Measurements from ENCODE around the gene ARPC5L. TPM values are rescaled to one million over a fixed set of nuclear protein-coding genes. Genes with fewer than 3 reads are reported as not detected.

Gene ARPC5L
- total and polyA plus RNA-seq, 4 donors = 22.7 to 29.8 (median 25.9) TPM

GRCh38 chr9:124849801-124850200 is 12.1 kb upstream of the ARPC5L start:
- no peaks in the 10 kb centered on the region for H3K9me3 ChIP-seq (ENCODE audit: control insufficient read depth, low read length)
- no peaks in the 10 kb centered on the region for H3K4me1 ChIP-seq (ENCODE audit: control insufficient read depth in 1 of 2, insufficient read depth in 2 of 2, low read length in 2 of 2)
- 62 to 67% methylated on average over 10 of the region's 10 CpGs for WGBS, 2 donors
- no peak overlapping the region for H3K27ac ChIP-seq (ENCODE audit: low read depth in 1 of 2, low read length in 2 of 2)
- intact Hi-C loops (cut with DNase I) = no loop called here
- DNase-seq (no peak), ATAC-seq (ENCODE audit: low FRiP score) (no peak)
- no peaks in the 10 kb centered on the region for H3K36me3 ChIP-seq (ENCODE audit: control insufficient read depth in 1 of 2, insufficient read depth in 2 of 2, low read length in 1 of 2)
- no peaks in the 10 kb centered on the region for H3K27me3 ChIP-seq (ENCODE audit: control insufficient read depth in 1 of 2, insufficient read depth in 2 of 2, low read length in 1 of 2)
- H3K4me3 ChIP-seq (ENCODE audit: low read length in 2 of 2) = no peak overlapping the region

GRCh38 chr9:124852121-124852828 is 9.7 kb upstream of the ARPC5L start:
- no peaks in the 10 kb centered on the region for H3K27me3 ChIP-seq (ENCODE audit: control insufficient read depth in 1 of 2, insufficient read depth in 2 of 2, low read length in 1 of 2)
- intact Hi-C loops (cut with DNase I) = no loop called here
- 27 to 33% methylated on average over 13 of the region's 13 CpGs for WGBS, 2 donors
- H3K9me3 ChIP-seq (ENCODE audit: control insufficient read depth, low read length) = no peaks in the 10 kb centered on the region
- no peaks in the 10 kb centered on the region for H3K36me3 ChIP-seq (ENCODE audit: control insufficient read depth in 1 of 2, insufficient read depth in 2 of 2, low read length in 1 of 2)
- H3K4me1 ChIP-seq (ENCODE audit: control insufficient read depth in 1 of 2, insufficient read depth in 2 of 2, low read length in 2 of 2) = no peaks in the 10 kb centered on the region
- ATAC-seq (ENCODE audit: low FRiP score) (no peak), DNase-seq (no peak)
- H3K27ac ChIP-seq (ENCODE audit: low read depth in 1 of 2, low read length in 2 of 2) = no peak overlapping the region
- no peak overlapping the region for H3K4me3 ChIP-seq (ENCODE audit: low read length in 2 of 2)

GRCh38 chr9:124852829-124853531 is 8.9 kb upstream of the ARPC5L start, which contains the start of gene WDR38:
Gene WDR38 (plus strand): TSS chr9:124853460. CDS start chr9:124853532, 72 bp downstream.
- intact Hi-C loops (cut with DNase I) = loop anchor here (1.0 kb wide), 1 partner anchor 81 kb away; no protein-coding TSS in a partner anchor
- Histone ChIP-seq H3K27me3 (ENCODE audit: control insufficient read depth in 1 of 2, insufficient read depth in 2 of 2, low read length in 1 of 2) (no peaks in the 10 kb centered on the region), H3K4me1 (ENCODE audit: control insufficient read depth in 1 of 2, insufficient read depth in 2 of 2, low read length in 2 of 2) (no peaks in the 10 kb centered on the region), H3K9me3 (ENCODE audit: control insufficient read depth, low read length) (no peaks in the 10 kb centered on the region), H3K4me3 (ENCODE audit: low read length in 2 of 2) (peak within 1 kb of the TSS in 1 of 2 donors; percentile 28), H3K27ac (ENCODE audit: low read depth in 1 of 2, low read length in 2 of 2) (no peak within 1 kb of the TSS), H3K36me3 (ENCODE audit: control insufficient read depth in 1 of 2, insufficient read depth in 2 of 2, low read length in 1 of 2) (peaks cover 0 to 3% of the 10 kb centered on the region in 2 donors)
- 1% methylated on average over 38 to 51 of the region's 51 CpGs for WGBS, 2 donors
- ATAC-seq (ENCODE audit: low FRiP score) = peak; percentile 92
- DNase-seq = peak; percentile 86 to 91

DNA sequence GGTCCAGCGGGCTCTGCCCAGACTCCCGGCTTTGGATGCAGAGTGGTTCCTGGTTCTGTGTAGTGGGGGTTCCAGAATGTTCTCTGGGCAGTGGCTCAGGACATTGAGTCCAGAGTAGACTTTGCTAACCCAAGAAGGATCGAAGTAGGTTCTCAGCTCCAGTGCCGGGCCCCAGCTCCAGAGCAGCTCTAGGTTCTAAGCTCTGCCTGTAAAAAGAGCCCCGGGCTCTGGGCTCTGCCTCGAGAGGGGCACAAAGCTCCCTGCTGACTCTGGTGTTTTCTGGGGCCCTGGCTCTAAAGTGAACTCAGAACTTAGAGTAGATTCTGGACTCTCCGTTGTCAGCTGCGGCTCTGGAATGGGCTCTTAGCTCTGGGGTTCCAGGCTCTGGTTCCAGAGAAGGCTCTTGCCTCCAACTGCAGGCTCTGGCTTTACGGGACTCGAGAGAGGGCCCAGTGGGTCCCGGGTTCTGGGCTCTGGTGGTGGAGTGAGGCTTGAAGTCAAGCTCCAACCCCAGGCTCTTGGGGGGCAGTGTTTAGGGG is 8.3 kb upstream of the ARPC5L start:
- Histone ChIP-seq H3K36me3 (ENCODE audit: control insufficient read depth in 1 of 2, insufficient read depth in 2 of 2, low read length in 1 of 2) (peaks cover 0 to 5% of the 10 kb centered on the region in 2 donors), H3K27me3 (ENCODE audit: control insufficient read depth in 1 of 2, insufficient read depth in 2 of 2, low read length in 1 of 2) (no peaks in the 10 kb centered on the region), H3K9me3 (ENCODE audit: control insufficient read depth, low read length) (no peaks in the 10 kb centered on the region), H3K4me3 (ENCODE audit: low read length in 2 of 2) (peak overlapping the region in 1 of 2 donors; percentile 28), H3K27ac (ENCODE audit: low read depth in 1 of 2, low read length in 2 of 2) (no peak overlapping the region), H3K4me1 (ENCODE audit: control insufficient read depth in 1 of 2, insufficient read depth in 2 of 2, low read length in 2 of 2) (no peaks in the 10 kb centered on the region)
- ATAC-seq (ENCODE audit: low FRiP score) (peak; percentile 6), DNase-seq (peak in 1 of 2 donors; percentile 35)
- intact Hi-C loops (cut with DNase I) = loop anchor here (1.0 kb wide), 1 partner anchor 81 kb away; no protein-coding TSS in a partner anchor
- WGBS, 2 donors = 55 to 60% methylated on average over 11 of the region's 11 CpGs

DNA sequence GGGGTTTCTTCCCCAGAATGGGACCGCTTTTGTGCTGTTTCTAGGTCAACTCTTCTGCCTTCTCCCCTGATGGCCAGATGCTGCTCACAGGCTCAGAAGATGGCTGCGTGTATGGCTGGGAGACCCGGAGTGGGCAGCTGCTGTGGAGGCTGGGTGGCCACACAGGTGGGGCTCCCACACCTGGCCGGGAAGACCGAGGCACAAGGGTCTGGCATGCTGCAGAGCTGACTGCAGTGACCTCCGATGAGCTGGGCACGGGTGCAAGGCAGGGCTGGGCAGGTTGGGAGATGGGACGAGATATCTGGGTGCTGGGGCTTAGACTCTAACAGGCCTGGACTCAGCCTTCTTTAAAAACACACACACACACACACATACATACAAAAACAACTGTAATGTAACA is 7.8 kb upstream of the ARPC5L start:
- Histone ChIP-seq H3K4me1 (ENCODE audit: control insufficient read depth in 1 of 2, insufficient read depth in 2 of 2, low read length in 2 of 2) (no peaks in the 10 kb centered on the region), H3K27ac (ENCODE audit: low read depth in 1 of 2, low read length in 2 of 2) (no peak overlapping the region), H3K9me3 (ENCODE audit: control insufficient read depth, low read length) (no peaks in the 10 kb centered on the region), H3K4me3 (ENCODE audit: low read length in 2 of 2) (no peak overlapping the region), H3K27me3 (ENCODE audit: control insufficient read depth in 1 of 2, insufficient read depth in 2 of 2, low read length in 1 of 2) (no peaks in the 10 kb centered on the region), H3K36me3 (ENCODE audit: control insufficient read depth in 1 of 2, insufficient read depth in 2 of 2, low read length in 1 of 2) (peaks cover 0 to 5% of the 10 kb centered on the region in 2 donors)
- intact Hi-C loops (cut with DNase I) = no loop called here
- ATAC-seq (ENCODE audit: low FRiP score) (no peak), DNase-seq (peak in 1 of 2 donors; percentile 45)
- WGBS, 2 donors = 85 to 88% methylated on average over 8 of the region's 8 CpGs

- Histone ChIP-seq H3K4me3 (ENCODE audit: low read length in 2 of 2) (no peak overlapping the region), H3K27me3 (ENCODE audit: control insufficient read depth in 1 of 2, insufficient read depth in 2 of 2, low read length in 1 of 2) (no peaks in the 10 kb centered on the region), H3K27ac (ENCODE audit: low read depth in 1 of 2, low read length in 2 of 2) (no peak overlapping the region), H3K9me3 (ENCODE audit: control insufficient read depth, low read length) (no peaks in the 10 kb centered on the region), H3K4me1 (ENCODE audit: control insufficient read depth in 1 of 2, insufficient read depth in 2 of 2, low read length in 2 of 2) (no peaks in the 10 kb centered on the region), H3K36me3 (ENCODE audit: control insufficient read depth in 1 of 2, insufficient read depth in 2 of 2, low read length in 1 of 2) (peaks cover 0 to 5% of the 10 kb centered on the region in 2 donors)
- ATAC-seq (ENCODE audit: low FRiP score) (no peak), DNase-seq (no peak)
- WGBS, 2 donors = 53 to 59% methylated on average over 7 of the region's 7 CpGs
- intact Hi-C loops (cut with DNase I) = no loop called here
Observed at GRCh38 chr9:124854822-124855221, 7.1 kb upstream of the ARPC5L start.

GRCh38 chr9:124855566-124855943 is 6.4 kb upstream of the ARPC5L start:
- no peaks in the 10 kb centered on the region for H3K4me1 ChIP-seq (ENCODE audit: control insufficient read depth in 1 of 2, insufficient read depth in 2 of 2, low read length in 2 of 2)
- peaks cover 0 to 5% of the 10 kb centered on the region in 2 donors for H3K36me3 ChIP-seq (ENCODE audit: control insufficient read depth in 1 of 2, insufficient read depth in 2 of 2, low read length in 1 of 2)
- no peak overlapping the region for H3K27ac ChIP-seq (ENCODE audit: low read depth in 1 of 2, low read length in 2 of 2)
- ATAC-seq (ENCODE audit: low FRiP score) (no peak), DNase-seq (peak in 1 of 2 donors; percentile 42)
- H3K27me3 ChIP-seq (ENCODE audit: control insufficient read depth in 1 of 2, insufficient read depth in 2 of 2, low read length in 1 of 2) = no peaks in the 10 kb centered on the region
- H3K4me3 ChIP-seq (ENCODE audit: low read length in 2 of 2) = no peak overlapping the region
- H3K9me3 ChIP-seq (ENCODE audit: control insufficient read depth, low read length) = no peaks in the 10 kb centered on the region
- intact Hi-C loops (cut with DNase I) = no loop called here
- WGBS, 2 donors = 75 to 81% methylated on average over 18 of the region's 18 CpGs

GRCh38 chr9:124855944-124856765 is 5.8 kb upstream of the ARPC5L start:
- ATAC-seq (ENCODE audit: low FRiP score) = no peak
- no peaks in the 10 kb centered on the region for H3K4me1 ChIP-seq (ENCODE audit: control insufficient read depth in 1 of 2, insufficient read depth in 2 of 2, low read length in 2 of 2)
- peaks cover 0 to 5% of the 10 kb centered on the region in 2 donors for H3K36me3 ChIP-seq (ENCODE audit: control insufficient read depth in 1 of 2, insufficient read depth in 2 of 2, low read length in 1 of 2)
- no peaks in the 10 kb centered on the region for H3K27me3 ChIP-seq (ENCODE audit: control insufficient read depth in 1 of 2, insufficient read depth in 2 of 2, low read length in 1 of 2)
- WGBS, 2 donors = 54 to 64% methylated on average over 16 of the region's 16 CpGs
- no peak for DNase-seq
- H3K9me3 ChIP-seq (ENCODE audit: control insufficient read depth, low read length) = no peaks in the 10 kb centered on the region
- no peak overlapping the region for H3K27ac ChIP-seq (ENCODE audit: low read depth in 1 of 2, low read length in 2 of 2)
- H3K4me3 ChIP-seq (ENCODE audit: low read length in 2 of 2) = no peak overlapping the region
- intact Hi-C loops (cut with DNase I) = no loop called here
